ENCODE measurements around the gene ELAVL4.

ELAVL4 gene

DNA sequence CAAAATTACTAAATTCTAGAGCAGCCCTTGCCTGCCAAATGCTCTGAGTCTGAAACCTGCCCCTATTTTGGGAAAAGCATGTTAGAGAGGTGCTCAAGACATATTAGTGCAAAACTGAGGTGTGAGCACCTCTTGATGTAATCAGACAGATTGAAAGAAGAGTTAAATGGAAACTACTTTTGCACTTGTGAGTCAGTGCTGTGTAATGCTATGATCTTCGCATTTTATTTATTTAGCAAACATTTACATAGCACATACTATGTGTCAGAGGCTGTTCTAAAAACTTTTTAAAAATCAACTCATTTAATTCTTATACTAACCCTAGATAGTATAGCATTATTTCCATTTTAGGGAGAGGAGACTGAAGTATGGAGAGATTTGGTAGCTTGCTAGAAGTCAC, 138.1 kb downstream of the ELAVL4 start:
- no peak for DNase-seq (ENCODE audit: low read depth in 2 of 2, low spot score in 1 of 2)

GRCh38 chr1:50251702-50252101, 143.0 kb downstream of the ELAVL4 start:
- no peak for DNase-seq (ENCODE audit: low read depth in 2 of 2, low spot score in 1 of 2)

DNA sequence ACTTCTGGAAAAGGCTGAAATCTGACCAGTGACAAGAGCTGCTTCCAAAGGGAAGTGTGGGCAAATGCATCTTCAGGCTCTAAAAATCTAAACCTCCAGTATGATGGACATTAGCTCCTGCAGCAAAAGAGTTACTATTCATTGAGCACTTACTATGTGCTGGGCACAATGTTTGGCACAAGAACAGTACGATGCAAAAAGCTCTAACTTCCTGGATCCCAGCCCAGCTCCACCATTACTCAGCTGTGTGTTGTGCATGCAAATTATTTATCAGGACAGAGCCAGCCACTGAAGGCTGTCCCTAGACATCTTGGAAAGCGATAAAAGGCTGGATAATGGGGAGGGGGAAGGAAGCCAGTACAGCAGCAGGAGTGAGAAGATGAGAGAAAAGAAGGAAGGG, 143.5 kb downstream of the ELAVL4 start:
- DNase-seq (ENCODE audit: low read depth in 2 of 2, low spot score in 1 of 2): no peak

Measured in stimulated activated CD8-positive, alpha-beta memory T cell treated with anti-CD3 and anti-CD28 coated beads, Interleukin-4, amount 100 ng/mL, for 4 hours (primary cell).